SK-N-SH treated with all-trans-retinoic acid at 6 μM for 48 hours (cell line): Measurements from ENCODE around the gene GCNT2.

ENCODE experiments used
- ARNTL ChIP-seq: fragments of 450-650 bp; formaldehyde crosslinking; IDR thresholded peaks from 2 replicates; pipeline ENCODE4 v1.5.0; 2020; ENCODE audit warnings: low read depth, mild to moderate bottlenecking, moderate library complexity, borderline replicate concordance
- ISL1 ChIP-seq: fragments of 250-450 bp; sonication (Bioruptor Pico); IDR thresholded peaks from 2 replicates; pipeline ENCODE4 v2.1.2; 2022; ENCODE audit warnings: mild to moderate bottlenecking, moderate library complexity
- PPARA ChIP-seq: fragments of 250-450 bp; sonication (Bioruptor Pico); IDR thresholded peaks from 2 replicates; pipeline ENCODE4 v1.5.0; 2020; ENCODE audit warnings: mild to moderate bottlenecking, borderline replicate concordance
- ZFP30 ChIP-seq: fragments of 450-650 bp; formaldehyde crosslinking; IDR thresholded peaks from 2 replicates; pipeline ENCODE4 v1.5.0; 2022; ENCODE audit warnings: mild to moderate bottlenecking, moderate library complexity
- TF ChIP-seq, protein P1 (sequence below): fragments of 250-450 bp; sonication (Bioruptor Pico); IDR thresholded peaks from 2 replicates; pipeline ENCODE4 v1.8.0; 2020; ENCODE audit warnings: mild to moderate bottlenecking, moderate library complexity, borderline replicate concordance

DNA sequence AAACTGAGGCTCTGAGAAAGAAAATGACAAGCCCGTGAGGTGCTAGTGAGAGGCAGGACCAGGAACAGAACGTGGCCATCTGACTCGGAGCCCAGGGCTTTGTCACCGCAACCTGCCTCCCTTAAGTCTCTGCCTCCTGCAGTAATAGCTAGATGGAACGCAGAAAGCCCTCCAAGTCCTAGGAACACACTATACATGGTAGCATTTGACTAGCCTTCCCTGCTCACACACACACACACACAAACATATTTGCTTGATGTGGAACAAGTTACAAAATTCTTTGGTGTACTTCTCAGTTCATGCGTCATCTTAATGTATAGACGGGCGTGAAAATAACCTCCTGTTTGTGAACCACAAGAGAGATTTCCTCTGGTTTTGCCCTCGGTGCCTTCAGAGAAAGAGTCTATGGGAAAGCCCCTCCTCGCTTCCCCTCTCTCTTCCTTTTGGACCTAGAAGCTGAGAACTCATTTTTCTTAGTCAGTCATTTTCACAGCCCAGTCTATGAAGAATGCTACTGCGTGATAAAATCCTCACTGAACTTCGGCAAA is 134.4 kb downstream of the GCNT2 start:
- TF ChIP-seq, protein P1, sequence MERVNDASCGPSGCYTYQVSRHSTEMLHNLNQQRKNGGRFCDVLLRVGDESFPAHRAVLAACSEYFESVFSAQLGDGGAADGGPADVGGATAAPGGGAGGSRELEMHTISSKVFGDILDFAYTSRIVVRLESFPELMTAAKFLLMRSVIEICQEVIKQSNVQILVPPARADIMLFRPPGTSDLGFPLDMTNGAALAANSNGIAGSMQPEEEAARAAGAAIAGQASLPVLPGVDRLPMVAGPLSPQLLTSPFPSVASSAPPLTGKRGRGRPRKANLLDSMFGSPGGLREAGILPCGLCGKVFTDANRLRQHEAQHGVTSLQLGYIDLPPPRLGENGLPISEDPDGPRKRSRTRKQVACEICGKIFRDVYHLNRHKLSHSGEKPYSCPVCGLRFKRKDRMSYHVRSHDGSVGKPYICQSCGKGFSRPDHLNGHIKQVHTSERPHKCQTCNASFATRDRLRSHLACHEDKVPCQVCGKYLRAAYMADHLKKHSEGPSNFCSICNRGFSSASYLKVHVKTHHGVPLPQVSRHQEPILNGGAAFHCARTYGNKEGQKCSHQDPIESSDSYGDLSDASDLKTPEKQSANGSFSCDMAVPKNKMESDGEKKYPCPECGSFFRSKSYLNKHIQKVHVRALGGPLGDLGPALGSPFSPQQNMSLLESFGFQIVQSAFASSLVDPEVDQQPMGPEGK (CRISPR knock-in tag) = no peak
- TF ChIP-seq ARNTL (no peak), ISL1 (CRISPR knock-in tag) (no peak), PPARA (CRISPR knock-in tag) (no peak), ZFP30 (CRISPR knock-in tag) (no peak)
